Lower leg skin (tissue), 4 donors: ENCODE measurements around the gene GSK3A. TPM values are rescaled to one million over a fixed set of nuclear protein-coding genes. Genes with fewer than 3 reads are reported as not detected.

Source experiments
- DNase-seq, 2 donors: peaks; one replicate each; pipeline ENCODE4 v3.0.0-alpha.2; 2019; ENCODE audit warnings: low spot score in 2 of 2
- H3K4me3 ChIP-seq: fragments of 200-600 bp; sonication (generic); 2 replicates; pipeline ENCODE4 v1.5.1; 2017; ENCODE audit warnings: mild to moderate bottlenecking, low read depth; ENCODE audit not compliant: poor library complexity, severe bottlenecking
- CTCF ChIP-seq, 3 donors: fragments of 450-650 bp; IDR thresholded peaks; one replicate each; pipeline ENCODE4 v1.5.1; 2016; ENCODE audit warnings: antibody characterized with exemption in 3 of 3, mild to moderate bottlenecking in 3 of 3, moderate library complexity in 2 of 3
- POLR2A ChIP-seq, 2 donors: fragments of 450-650 bp; IDR thresholded peaks; one replicate each; pipeline ENCODE4 v1.6.1; 2016 to 2017; ENCODE audit warnings: antibody characterized with exemption in 2 of 2, mild to moderate bottlenecking in 1 of 2, moderate library complexity in 1 of 2
- WGBS, 2 donors: methylation state at CpG; one replicate each; pipeline ENCODE4 v1.1.5; 2018; 5-methylcytosine and 5-hydroxymethylcytosine counted together
- intact Hi-C: fragments of 100-400 bp; cut with DNase I; formaldehyde crosslinking; loops from one replicate; pipeline ENCODE4 v1.15.0; 2023; ENCODE audit warnings: low total_unique reads
- total RNA-seq, 4 donors: library from RNA; depleted of rRNA; stranded (reverse); fragments of >200 nt; gene quantifications; one replicate each; pipeline ENCODE4 v1.1.0, GENCODE V29; 2016

GSK3A gene
- total RNA-seq, 4 donors from 2014 or later = 31.4 to 42.0 (median 34.1) TPM

DNA sequence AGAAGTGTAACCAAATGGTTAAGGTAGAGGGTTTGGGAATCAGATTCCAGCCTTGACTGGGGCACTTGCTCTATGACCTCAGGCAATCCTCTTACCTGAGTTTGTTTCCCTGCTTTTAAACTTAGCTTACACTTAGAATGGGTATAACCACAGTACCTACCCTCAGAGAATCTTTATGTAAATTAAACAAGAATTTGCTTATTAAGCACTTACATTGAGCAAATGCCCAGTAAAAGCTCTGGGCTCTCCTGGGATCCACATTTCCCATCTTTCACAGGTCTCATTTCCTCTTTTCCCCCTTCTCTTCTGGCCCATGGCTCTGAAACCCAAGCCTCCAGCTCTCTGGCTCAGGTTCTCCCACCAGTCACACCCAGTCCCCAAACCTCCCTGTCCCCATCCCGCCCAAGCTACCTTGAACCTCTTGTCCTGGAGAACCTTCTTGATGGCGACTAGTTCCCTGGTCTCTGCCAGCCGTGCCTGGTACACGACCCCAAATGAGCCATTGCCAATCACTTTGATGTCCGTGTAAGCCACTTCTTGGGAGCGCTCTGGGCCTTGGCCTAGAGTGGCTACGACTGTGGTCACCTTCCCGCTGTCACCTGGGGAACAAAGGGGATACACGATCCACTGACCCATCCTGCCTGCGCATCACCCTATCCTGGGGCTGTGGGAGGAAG lies 2.7 kb downstream of the GSK3A start:
- whole genome bisulfite sequencing, 2 donors = 81 to 85% methylated on average over 10 of the region's 10 CpGs
- H3K4me3 ChIP-seq = no peak overlapping the region
- intact Hi-C loops = loop anchor here (10.0 kb wide), 2 partner anchors 55 to 105 kb away; partner anchors contain the start of gene POU2F2
- no peak for DNase-seq
- no peak for TF ChIP-seq POLR2A (IDR thresholded peaks at IDR 0.05)
- no peak for TF ChIP-seq CTCF (IDR thresholded peaks at IDR 0.05)

GRCh38 chr19:42235181-42235580 lies 7.2 kb downstream of the GSK3A start:
- intact Hi-C loops = loop anchor here (10.0 kb wide), 1 partner anchor 100 kb away; the partner anchor contains the start of gene POU2F2

GRCh38 chr19:42234364-42234763 lies 8.0 kb downstream of the GSK3A start:
- no peak for DNase-seq
- no peak overlapping the region for H3K4me3 ChIP-seq
- TF ChIP-seq CTCF (IDR thresholded peaks at IDR 0.05) (no peak), POLR2A (IDR thresholded peaks at IDR 0.05) (no peak)
- intact Hi-C loops = loop anchor here (10.0 kb wide), 1 partner anchor 100 kb away; the partner anchor contains the start of gene POU2F2
- WGBS, 2 donors = 91% methylated on average over 11 of the region's 11 CpGs

More at GRCh38 chr19:42235181-42235580, 7.2 kb downstream of the GSK3A start:
- no peak for TF ChIP-seq CTCF (IDR thresholded peaks at IDR 0.05)
- no peak for TF ChIP-seq POLR2A (IDR thresholded peaks at IDR 0.05)
- H3K4me3 ChIP-seq = no peak overlapping the region
- DNase-seq = no peak
- WGBS, 2 donors = 72 to 84% methylated on average over 5 of the region's 5 CpGs

DNA sequence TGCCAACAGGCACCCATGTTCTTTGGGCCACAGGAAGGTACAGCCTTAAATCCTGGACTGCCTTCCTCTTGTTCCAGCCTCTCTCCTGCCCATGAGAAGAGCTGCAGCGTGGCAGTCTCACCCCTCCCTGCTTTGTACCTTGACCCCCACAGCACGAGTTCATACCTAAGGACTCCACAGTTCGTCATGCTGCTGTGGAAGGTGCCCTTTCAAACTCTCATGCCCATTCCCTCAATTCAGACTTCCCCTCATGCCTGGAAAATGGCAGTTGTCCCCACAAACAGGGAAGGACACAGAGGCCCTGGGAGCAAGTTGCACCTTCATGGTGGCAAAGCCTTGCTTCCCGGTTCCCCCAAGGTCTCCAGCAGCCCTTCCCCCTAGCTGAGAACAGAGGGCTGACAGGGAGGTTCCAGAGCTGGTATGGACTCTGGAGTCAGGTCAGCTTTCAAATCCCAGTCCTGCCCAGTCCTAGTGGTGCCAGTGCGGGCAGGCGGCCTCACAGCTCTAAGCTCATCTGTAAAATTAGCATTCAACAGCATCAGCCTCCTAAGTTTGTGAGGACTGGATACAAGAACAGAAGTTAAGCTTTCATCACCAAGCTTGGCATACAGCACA lies 8.6 kb downstream of the GSK3A start:
- no peak overlapping the region for H3K4me3 ChIP-seq
- intact Hi-C loops = loop anchor here (10.0 kb wide), 1 partner anchor 99 kb away; the partner anchor contains the start of gene POU2F2
- TF ChIP-seq POLR2A (IDR thresholded peaks at IDR 0.05) (no peak), CTCF (IDR thresholded peaks at IDR 0.05) (no peak)
- 87 to 93% methylated on average over 6 of the region's 6 CpGs for WGBS, 2 donors
- DNase-seq = no peak

DNA sequence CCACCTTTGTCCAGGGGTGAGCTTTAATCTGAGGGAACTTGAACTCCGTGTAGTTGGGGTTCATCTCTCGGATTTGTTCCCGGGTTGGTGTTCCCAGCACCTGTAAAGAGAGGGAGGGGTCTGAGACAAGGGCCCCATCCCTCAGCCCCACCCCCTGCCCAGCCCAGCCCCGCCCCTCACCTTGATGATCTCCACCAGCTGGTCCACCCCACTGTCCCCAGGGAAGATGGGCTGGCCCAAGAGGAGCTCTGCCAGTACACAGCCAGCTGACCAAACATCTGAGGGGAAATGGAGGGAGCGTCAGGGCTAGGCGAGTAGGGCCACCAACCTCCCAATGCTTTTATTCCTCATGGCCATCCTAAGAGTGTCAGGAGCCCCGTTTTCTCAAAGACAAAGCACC lies 9.3 kb downstream of the GSK3A start:
- no peak for DNase-seq
- 69 to 75% methylated on average over 7 of the region's 7 CpGs for WGBS, 2 donors
- intact Hi-C loops = loop anchor here (10.0 kb wide), 1 partner anchor 98 kb away; the partner anchor contains the start of gene POU2F2
- H3K4me3 ChIP-seq = no peak overlapping the region
- no peak for TF ChIP-seq POLR2A (IDR thresholded peaks at IDR 0.05)
- TF ChIP-seq CTCF (IDR thresholded peaks at IDR 0.05) = no peak
